SK-N-SH (cell line): Measurements from ENCODE around the gene FOXR1.
A peak's percentile ranks its signal among the peaks of the same experiment; 100 is the strongest.

Experiments used
- CTCF ChIP-seq: fragments of 200-600 bp; sonication (generic); IDR thresholded peaks from 2 replicates; pipeline ENCODE4 v1.6.1; 2017; ENCODE audit warnings: antibody characterized with exemption, mild to moderate bottlenecking, moderate library complexity
- FOSL2 ChIP-seq: IDR thresholded peaks from 2 replicates; pipeline ENCODE4 v1.4.0; 2012; ENCODE audit warnings: low read depth, mild to moderate bottlenecking, moderate library complexity, borderline replicate concordance
- GATA2 ChIP-seq: sonication (generic); formaldehyde crosslinking; IDR thresholded peaks from 2 replicates; pipeline ENCODE4 v1.5.0; 2020; ENCODE audit warnings: mild to moderate bottlenecking, missing genetic modification reagents
- JUND ChIP-seq: IDR thresholded peaks from 2 replicates; pipeline ENCODE4 v1.4.0; 2012
- POLR2AphosphoS5 ChIP-seq: IDR thresholded peaks from 2 replicates; pipeline ENCODE4 v1.6.1; 2012; ENCODE audit warnings: low read depth, low read length
- SIN3A ChIP-seq: IDR thresholded peaks from 2 replicates; pipeline ENCODE4 v1.6.1; 2012; ENCODE audit warnings: low read depth, mild to moderate bottlenecking, low read length, moderate library complexity, borderline replicate concordance
- SMC3 ChIP-seq: IDR thresholded peaks from 2 replicates; pipeline ENCODE4 v1.6.1; 2012; ENCODE audit warnings: low read depth, low read length, improper control_type of control experiment
- YY1 ChIP-seq: IDR thresholded peaks from 2 replicates; pipeline ENCODE4 v1.4.0; 2012; ENCODE audit warnings: low read depth, mild to moderate bottlenecking
- TF ChIP-seq, protein P1 (sequence below): IDR thresholded peaks from 2 replicates; pipeline ENCODE4 v1.4.0; 2012; ENCODE audit warnings: low read depth

GRCh38 chr11:119012629-119013170 lies 41.1 kb downstream of the FOXR1 start:
- TF ChIP-seq SMC3 (no peak), POLR2AphosphoS5 (peak; percentile 37), CTCF (no peak), FOSL2 (no peak), YY1 (no peak), JUND (no peak; the same call in 1 of the 2 replicates), GATA2 (CRISPR knock-in tag) (no peak), SIN3A (no peak)
- TF ChIP-seq, protein P1, sequence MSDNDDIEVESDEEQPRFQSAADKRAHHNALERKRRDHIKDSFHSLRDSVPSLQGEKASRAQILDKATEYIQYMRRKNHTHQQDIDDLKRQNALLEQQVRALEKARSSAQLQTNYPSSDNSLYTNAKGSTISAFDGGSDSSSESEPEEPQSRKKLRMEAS: no peak
